ENCODE data around the gene CFAP57. TPM values are rescaled to one million over a fixed set of nuclear protein-coding genes. Genes with fewer than 3 reads are reported as not detected.
"Not testable (repeated sequence)": the region's sequence is repeated elsewhere in the genome, so short reads cannot be mapped to it uniquely, and the experiment has no call there.

The CFAP57 gene
- total RNA-seq, 1 experiment from 2014 or later, result 0.69 TPM

DNA sequence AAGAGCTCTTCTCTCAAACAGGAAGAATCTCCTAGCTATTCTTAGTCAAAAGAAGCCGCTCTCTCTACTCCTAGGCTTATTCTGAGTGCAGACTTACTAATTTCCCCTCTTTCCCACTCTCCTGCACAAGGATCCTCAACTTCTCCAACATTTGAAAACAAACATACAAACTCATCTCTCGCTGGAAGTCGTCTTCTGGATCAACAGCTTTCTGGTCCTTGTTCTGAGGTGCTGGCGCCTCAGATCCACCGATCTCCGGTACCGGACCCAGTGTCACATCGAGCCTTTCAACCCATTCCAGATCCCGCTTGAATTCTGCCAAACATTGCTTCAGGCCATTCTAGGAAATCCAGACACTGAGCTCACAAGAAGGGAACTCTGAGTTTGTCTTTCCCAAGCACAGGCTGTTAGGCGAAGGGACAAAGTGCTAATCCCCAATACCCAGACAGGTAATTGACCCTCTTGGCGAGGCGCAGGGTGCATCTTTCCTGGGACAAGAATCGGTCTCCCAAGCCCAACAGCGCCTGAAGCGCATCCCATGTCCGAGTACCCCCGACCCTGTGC lies 736 bp upstream of the CFAP57 start:
- no peak for DNase-seq (ENCODE audit: extremely low read depth, low read depth)

- peak; percentile 79 for DNase-seq (ENCODE audit: extremely low read depth, low read depth)
These were observed 420 bp downstream of the CFAP57 start for GRCh38 chr1:43172527-43172972.

GRCh38 chr1:43174873-43175272 lies 2.7 kb downstream of the CFAP57 start:
- DNase-seq (ENCODE audit: extremely low read depth, low read depth), result no peak

GRCh38 chr1:43177691-43178090 lies 5.6 kb downstream of the CFAP57 start:
- no peak for DNase-seq (ENCODE audit: extremely low read depth, low read depth)

DNA sequence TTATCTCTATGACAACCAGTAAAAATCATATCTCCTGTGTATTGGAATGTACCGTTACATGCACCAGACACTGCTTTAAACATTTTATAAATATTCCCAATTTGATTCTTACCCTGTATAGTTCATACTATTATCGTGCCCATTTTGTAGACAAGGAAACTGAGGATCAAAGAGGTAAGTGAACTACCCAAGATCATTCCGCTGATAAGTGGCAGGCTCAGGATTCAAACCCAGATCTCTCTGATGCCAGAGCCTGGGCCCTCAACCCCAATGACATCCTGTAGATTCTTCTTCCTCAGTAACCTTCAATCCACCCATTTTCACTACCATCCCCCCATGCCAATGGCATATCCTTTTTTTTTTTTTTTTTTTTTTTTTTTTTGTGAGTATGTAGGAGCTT lies 12.3 kb downstream of the CFAP57 start:
- DNase-seq (ENCODE audit: extremely low read depth, low read depth), result no peak

GRCh38 chr1:43184995-43185394 lies 12.9 kb downstream of the CFAP57 start:
- DNase-seq (ENCODE audit: extremely low read depth, low read depth), result no peak

- no peak for DNase-seq (ENCODE audit: extremely low read depth, low read depth)
These were observed 16.0 kb downstream of the CFAP57 start for GRCh38 chr1:43188106-43188505.

DNA sequence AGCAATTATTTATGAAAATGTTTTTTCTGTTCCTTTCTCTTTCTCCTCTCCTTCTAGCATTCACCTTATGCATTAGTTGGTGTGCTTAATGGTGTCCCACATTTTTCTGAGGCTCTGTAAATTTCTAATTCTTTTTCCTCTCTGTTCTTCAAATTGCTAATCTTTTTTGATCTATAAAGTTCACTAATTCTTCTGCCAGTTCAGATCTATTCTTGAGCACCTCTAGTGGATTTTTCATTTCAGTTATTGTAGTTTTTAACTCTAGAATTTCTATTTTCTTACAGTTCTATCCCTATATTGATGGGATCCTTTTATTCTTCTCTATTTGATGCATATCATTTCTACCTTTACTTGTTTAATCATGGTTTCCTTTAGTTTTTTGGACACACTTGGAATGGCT lies 22.4 kb downstream of the CFAP57 start:
- DNase-seq (ENCODE audit: extremely low read depth, low read depth), result no peak

GRCh38 chr1:43197343-43198127 lies 25.4 kb downstream of the CFAP57 start:
- DNase-seq (ENCODE audit: extremely low read depth, low read depth), result no peak

- DNase-seq (ENCODE audit: extremely low read depth, low read depth), result no peak
These were observed 27.1 kb downstream of the CFAP57 start for GRCh38 chr1:43199093-43199726.

DNA sequence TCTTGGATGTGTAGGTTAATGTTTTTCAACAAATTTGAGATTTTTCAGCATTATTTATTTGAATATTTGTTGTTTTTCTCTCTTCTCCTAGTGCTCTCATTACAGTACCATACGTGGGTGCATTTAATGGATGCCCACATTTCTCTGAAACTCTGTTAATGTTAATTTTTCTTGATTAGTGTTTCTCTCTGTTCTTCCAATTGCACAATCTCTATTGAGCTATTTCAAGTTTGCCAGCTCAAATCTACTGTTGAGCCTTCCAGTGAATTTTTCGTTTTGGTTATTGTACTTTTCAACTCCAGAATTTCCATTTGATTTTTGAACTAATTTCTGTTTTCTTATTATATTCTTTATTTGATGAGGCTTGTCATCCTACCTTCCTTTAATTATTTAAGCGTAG lies 31.7 kb downstream of the CFAP57 start:
- DNase-seq (ENCODE audit: extremely low read depth, low read depth), result no peak

DNA sequence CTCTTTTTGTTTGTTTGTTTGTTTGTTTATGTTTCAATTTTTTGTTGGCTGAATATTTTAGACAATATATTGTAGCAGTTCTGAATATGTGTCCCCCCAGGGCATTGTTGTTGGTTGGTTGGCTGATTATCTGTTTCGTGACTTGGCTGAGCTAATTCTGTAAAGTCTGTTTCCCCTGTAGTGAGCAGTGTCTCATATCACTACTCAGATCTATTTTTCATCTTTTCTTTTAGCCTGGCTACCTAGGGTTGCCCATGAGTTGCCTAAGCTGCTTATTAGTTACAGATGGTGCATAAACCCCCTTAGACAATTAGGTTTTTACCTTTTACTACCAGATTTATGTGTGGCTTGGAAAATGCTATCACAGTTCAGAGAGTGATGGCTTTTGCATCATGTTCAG lies 32.3 kb downstream of the CFAP57 start:
- DNase-seq (ENCODE audit: extremely low read depth, low read depth), result no peak

DNA sequence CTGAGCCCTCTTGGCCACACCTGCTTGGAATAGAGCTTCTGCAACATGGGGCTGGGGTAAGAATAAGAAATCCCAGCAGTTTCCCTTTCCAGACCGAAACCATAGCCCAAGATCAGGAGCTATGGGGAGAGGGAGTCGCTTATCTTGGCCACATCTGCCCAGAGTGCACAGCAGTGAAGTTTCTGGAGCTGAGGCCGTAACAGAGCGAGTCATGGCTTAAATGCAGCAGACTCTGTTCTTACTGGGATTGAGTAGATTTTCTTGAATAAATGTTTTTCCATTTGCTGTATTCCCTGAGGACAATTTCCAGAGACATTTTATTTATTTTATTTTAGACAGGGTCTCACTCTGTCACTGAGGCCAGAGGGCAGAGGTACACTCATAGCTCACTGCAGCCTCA lies 33.5 kb downstream of the CFAP57 start:
- no peak for DNase-seq (ENCODE audit: extremely low read depth, low read depth)

- peak; percentile 93 for DNase-seq (ENCODE audit: extremely low read depth, low read depth)
These were observed 34.6 kb downstream of the CFAP57 start for GRCh38 chr1:43206600-43207228.

- DNase-seq (ENCODE audit: extremely low read depth, low read depth), result peak; percentile 90
These were observed 35.2 kb downstream of the CFAP57 start for GRCh38 chr1:43207229-43207853.

GRCh38 chr1:43208277-43208676 lies 36.1 kb downstream of the CFAP57 start:
- DNase-seq (ENCODE audit: extremely low read depth, low read depth), result not testable (repeated sequence)

DNA sequence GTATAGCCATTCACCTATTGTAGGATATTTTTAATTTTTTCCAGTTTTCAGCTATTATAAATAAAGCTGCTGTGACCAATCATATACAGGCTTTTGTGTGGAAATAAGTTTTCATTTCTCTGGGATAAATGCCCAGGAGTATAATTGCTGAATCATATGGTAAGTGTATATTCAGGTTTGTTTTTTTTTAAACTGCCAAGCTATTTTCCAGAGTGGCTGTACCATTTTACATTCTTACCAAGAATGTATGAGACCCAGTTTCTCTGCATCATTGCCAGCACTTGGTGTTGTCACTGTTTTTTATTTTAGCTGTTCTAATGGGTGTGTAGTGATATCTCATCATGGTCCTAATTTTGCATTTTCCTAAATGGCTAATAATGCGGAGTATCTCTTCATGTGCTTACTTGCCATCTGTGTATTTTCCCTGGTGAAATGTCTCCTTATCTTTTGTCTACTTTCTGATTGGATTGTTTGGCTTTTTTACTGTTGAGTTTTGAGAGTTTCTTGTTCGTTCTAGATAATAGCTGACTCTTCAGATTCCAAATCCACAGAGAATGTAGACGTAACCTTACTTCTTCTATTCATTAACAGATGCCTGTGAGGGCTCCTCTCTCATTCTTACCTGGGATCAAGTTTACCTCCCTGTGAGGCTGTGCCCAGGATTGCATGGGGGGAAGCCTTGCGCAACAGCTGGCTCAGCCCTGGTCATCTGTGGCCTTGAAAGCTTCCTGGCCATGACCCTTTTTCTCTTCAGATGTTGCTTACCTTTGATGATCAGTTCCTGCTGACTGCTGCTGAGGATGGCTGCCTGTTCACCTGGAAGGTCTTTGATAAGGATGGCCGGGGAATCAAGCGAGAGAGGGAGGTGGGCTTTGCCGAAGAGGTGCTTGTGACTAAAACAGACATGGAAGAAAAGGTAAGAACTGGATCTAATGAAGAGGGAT lies 42.6 kb downstream of the CFAP57 start:
- no peak for DNase-seq (ENCODE audit: extremely low read depth, low read depth)

GRCh38 chr1:43217747-43218146 lies 45.6 kb downstream of the CFAP57 start:
- no peak for DNase-seq (ENCODE audit: extremely low read depth, low read depth)

DNA sequence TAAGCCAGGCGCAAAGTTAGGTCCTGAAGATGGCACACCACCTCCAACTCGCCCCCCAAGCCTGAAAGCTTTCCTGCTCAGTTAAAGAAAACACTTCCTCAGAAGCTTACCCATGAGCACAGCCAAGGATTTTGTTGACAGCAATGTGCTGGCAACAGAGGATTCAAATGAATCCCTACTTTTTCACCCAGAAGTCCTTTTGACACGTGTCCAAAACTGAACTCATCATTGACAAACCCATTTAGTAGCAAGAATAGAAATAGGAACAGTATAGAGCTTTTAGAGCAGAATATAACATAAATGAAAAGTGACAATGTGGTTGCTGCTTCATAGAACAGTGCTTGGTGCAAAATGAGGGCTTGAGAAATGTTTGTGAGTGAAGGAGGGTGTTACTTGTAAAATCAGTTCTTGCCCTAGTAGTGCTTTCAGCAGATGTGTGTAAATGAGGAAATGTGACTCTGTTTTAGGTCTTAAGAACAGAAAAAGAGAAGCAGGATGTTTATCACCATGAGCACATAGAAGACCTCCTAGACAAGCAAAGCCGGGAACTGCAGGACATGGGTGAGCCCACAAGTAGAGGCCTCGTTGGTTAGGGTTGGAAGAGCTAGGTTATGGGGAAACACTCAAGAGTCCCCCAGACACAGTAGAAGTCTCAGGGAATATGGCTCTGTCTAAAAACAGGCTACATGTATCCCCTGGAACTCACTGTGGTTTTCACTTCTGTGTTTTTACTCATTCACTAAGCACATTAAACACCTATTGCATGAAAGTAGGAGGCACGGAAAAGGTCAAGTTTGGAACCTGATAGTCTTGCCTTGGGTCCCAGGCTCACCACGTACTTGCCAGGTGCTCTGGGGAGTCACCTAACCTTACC lies 49.0 kb downstream of the CFAP57 start:
- DNase-seq (ENCODE audit: extremely low read depth, low read depth), result no peak

All from NCI-H460 (cell line).